ENCODE results near the gene CD99L2. TPM values are rescaled to one million over a fixed set of nuclear protein-coding genes. Genes with fewer than 3 reads are reported as not detected.

Gene CD99L2
- total RNA-seq, 5 donors from 2014 or later (not counting 1 experiment from before 2014, with no cell fraction given): 11.1 to 20.0 (median 18.3) TPM

- DNase-seq (no peak), ATAC-seq (replicated peaks in 1 of 4) (no peak)
- H3K27ac ChIP-seq (ENCODE audit: low read length): no peak overlapping the region
- no peaks in the 10 kb centered on the region for H3K27me3 ChIP-seq (replicated peaks in 1 of 2; ENCODE audit: control insufficient read depth in 2 of 2, extremely low read depth in 1 of 2, insufficient read depth in 2 of 2, low read length in 1 of 2)
- H3K9me3 Mint-ChIP-seq: peaks cover 0 to 4% (median 0%) of the 10 kb centered on the region in 3 donors
- no peak overlapping the region for H3K4me3 ChIP-seq (ENCODE audit: control insufficient read depth in 1 of 2, extremely low read depth in 1 of 2, low read length in 1 of 2)
- H3K27me3 Mint-ChIP-seq: peaks cover 0 to 22% of the 10 kb centered on the region in 2 donors
- WGBS (ENCODE audit: insufficient coverage): 73% methylated on average over 5 of the region's 7 CpGs
- no peak overlapping the region for H3K4me3 Mint-ChIP-seq
- no peaks in the 10 kb centered on the region for H3K4me1 ChIP-seq (ENCODE audit: control insufficient read depth in 1 of 2, extremely low read depth in 1 of 2, insufficient read depth in 2 of 2, low read length in 2 of 2)
- H3K9me3 ChIP-seq: no peaks in the 10 kb centered on the region
- ChIA-PET CTCF (no interaction called here), POLR2A (no interaction called here)
- no peaks in the 10 kb centered on the region for H3K36me3 ChIP-seq (ENCODE audit: control insufficient read depth in 2 of 2, extremely low read depth in 1 of 2, insufficient read depth in 1 of 2, low read length in 1 of 2)
- no peaks in the 10 kb centered on the region for H3K36me3 Mint-ChIP-seq
- H3K4me1 Mint-ChIP-seq: no peaks in the 10 kb centered on the region
- H3K27ac Mint-ChIP-seq: no peak overlapping the region
These were observed 37.0 kb upstream of the CD99L2 start for GRCh38 chrX:150935467-150935866.

GRCh38 chrX:150934453-150934852 lies 36.0 kb upstream of the CD99L2 start:
- H3K4me3 Mint-ChIP-seq: no peak overlapping the region
- Histone ChIP-seq H3K36me3 (ENCODE audit: control insufficient read depth in 2 of 2, extremely low read depth in 1 of 2, insufficient read depth in 1 of 2, low read length in 1 of 2) (no peaks in the 10 kb centered on the region), H3K27ac (ENCODE audit: low read length) (no peak overlapping the region), H3K4me3 (ENCODE audit: control insufficient read depth in 1 of 2, extremely low read depth in 1 of 2, low read length in 1 of 2) (no peak overlapping the region), H3K9me3 (no peaks in the 10 kb centered on the region), H3K4me1 (ENCODE audit: control insufficient read depth in 1 of 2, extremely low read depth in 1 of 2, insufficient read depth in 2 of 2, low read length in 2 of 2) (no peaks in the 10 kb centered on the region), H3K27me3 (replicated peaks in 1 of 2; ENCODE audit: control insufficient read depth in 2 of 2, extremely low read depth in 1 of 2, insufficient read depth in 2 of 2, low read length in 1 of 2) (no peaks in the 10 kb centered on the region)
- 48% methylated on average over 2 of the region's 5 CpGs for WGBS (ENCODE audit: insufficient coverage)
- POLR2A ChIA-PET: interaction anchor here in 1 of 2 donors (0.5 kb wide), 1 partner anchor 20 kb away, joined by 6 read pairs; no protein-coding TSS in a partner anchor
- no peaks in the 10 kb centered on the region for H3K4me1 Mint-ChIP-seq
- peaks cover 0 to 19% of the 10 kb centered on the region in 2 donors for H3K27me3 Mint-ChIP-seq
- DNase-seq (no peak), ATAC-seq (replicated peaks in 1 of 4) (no peak)
- H3K9me3 Mint-ChIP-seq: peaks cover 0 to 4% (median 0%) of the 10 kb centered on the region in 3 donors
- H3K36me3 Mint-ChIP-seq: no peaks in the 10 kb centered on the region
- CTCF ChIA-PET: interaction anchor here in 1 of 2 donors (0.6 kb wide), 1 partner anchor 574 kb away, joined by 4 read pairs; no protein-coding TSS in a partner anchor
- no peak overlapping the region for H3K27ac Mint-ChIP-seq

DNA sequence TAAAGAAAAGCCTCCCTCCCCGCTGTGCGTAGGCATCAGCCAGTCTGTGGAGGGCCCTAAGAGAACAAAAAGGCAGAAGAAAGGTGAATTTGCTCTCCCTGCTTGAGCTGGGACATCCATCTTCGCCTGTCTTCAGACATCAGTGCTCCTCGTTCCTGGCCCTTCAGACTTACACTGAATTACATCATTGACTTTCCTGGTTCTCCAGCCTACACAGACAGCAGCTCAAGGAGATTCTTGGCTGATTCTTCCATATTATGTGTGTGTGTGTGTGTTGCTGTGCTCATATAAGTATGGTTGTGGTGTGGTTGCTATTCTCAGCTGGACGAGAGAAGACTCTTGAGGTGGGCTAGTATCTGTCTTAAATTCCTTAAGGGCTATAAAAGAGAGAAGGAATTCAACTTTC lies 35.5 kb upstream of the CD99L2 start:
- ChIA-PET CTCF (interaction anchor here in 1 of 2 donors (0.6 kb wide), 1 partner anchor 574 kb away, joined by 4 read pairs; no protein-coding TSS in a partner anchor), POLR2A (no interaction called here)
- Histone ChIP-seq H3K4me3 (ENCODE audit: control insufficient read depth in 1 of 2, extremely low read depth in 1 of 2, low read length in 1 of 2) (no peak overlapping the region), H3K27ac (ENCODE audit: low read length) (no peak overlapping the region), H3K27me3 (replicated peaks in 1 of 2; ENCODE audit: control insufficient read depth in 2 of 2, extremely low read depth in 1 of 2, insufficient read depth in 2 of 2, low read length in 1 of 2) (no peaks in the 10 kb centered on the region), H3K36me3 (ENCODE audit: control insufficient read depth in 2 of 2, extremely low read depth in 1 of 2, insufficient read depth in 1 of 2, low read length in 1 of 2) (no peaks in the 10 kb centered on the region), H3K4me1 (ENCODE audit: control insufficient read depth in 1 of 2, extremely low read depth in 1 of 2, insufficient read depth in 2 of 2, low read length in 2 of 2) (no peaks in the 10 kb centered on the region), H3K9me3 (no peaks in the 10 kb centered on the region)
- no peak overlapping the region for H3K4me3 Mint-ChIP-seq
- no CpG with 5 or more reads among the region's 5 CpGs for WGBS (ENCODE audit: insufficient coverage)
- no peaks in the 10 kb centered on the region for H3K36me3 Mint-ChIP-seq
- no peak overlapping the region for H3K27ac Mint-ChIP-seq
- no peak for DNase-seq
- peaks cover 0 to 19% of the 10 kb centered on the region in 2 donors for H3K27me3 Mint-ChIP-seq
- no peak for ATAC-seq (replicated peaks in 1 of 4)
- H3K9me3 Mint-ChIP-seq: peaks cover 0 to 4% (median 0%) of the 10 kb centered on the region in 3 donors
- H3K4me1 Mint-ChIP-seq: no peaks in the 10 kb centered on the region

DNA sequence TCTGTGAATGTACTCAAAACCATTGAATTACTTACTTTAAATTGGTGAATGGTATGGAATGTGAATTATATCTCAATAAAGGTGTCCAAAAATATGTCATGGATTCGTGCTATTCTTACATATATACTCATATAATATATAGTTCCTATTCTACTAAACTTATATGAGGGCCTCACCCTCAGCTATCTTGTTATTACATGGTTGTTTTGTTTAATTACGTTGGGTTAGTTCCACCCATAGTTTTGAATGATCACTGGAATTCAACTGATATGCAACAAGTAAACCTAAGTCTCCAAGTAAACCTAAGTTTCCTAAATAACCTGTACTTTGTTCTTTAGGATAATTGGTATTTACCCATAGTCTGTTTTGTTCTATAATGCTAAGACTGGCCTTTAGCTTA lies 30.6 kb upstream of the CD99L2 start:
- no peak for ATAC-seq (replicated peaks in 1 of 4)
- Mint-ChIP-seq H3K9me3 (no peaks in the 10 kb centered on the region), H3K36me3 (no peaks in the 10 kb centered on the region), H3K4me3 (no peak overlapping the region), H3K27ac (no peak overlapping the region), H3K4me1 (no peaks in the 10 kb centered on the region), H3K27me3 (peaks cover 0 to 11% of the 10 kb centered on the region in 2 donors)
- ChIA-PET CTCF (no interaction called here), POLR2A (no interaction called here)
- Histone ChIP-seq H3K9me3 (no peaks in the 10 kb centered on the region), H3K4me1 (ENCODE audit: control insufficient read depth in 1 of 2, extremely low read depth in 1 of 2, insufficient read depth in 2 of 2, low read length in 2 of 2) (no peaks in the 10 kb centered on the region), H3K27ac (ENCODE audit: low read length) (no peak overlapping the region), H3K36me3 (ENCODE audit: control insufficient read depth in 2 of 2, extremely low read depth in 1 of 2, insufficient read depth in 1 of 2, low read length in 1 of 2) (no peaks in the 10 kb centered on the region), H3K27me3 (replicated peaks in 1 of 2; ENCODE audit: control insufficient read depth in 2 of 2, extremely low read depth in 1 of 2, insufficient read depth in 2 of 2, low read length in 1 of 2) (no peaks in the 10 kb centered on the region), H3K4me3 (ENCODE audit: control insufficient read depth in 1 of 2, extremely low read depth in 1 of 2, low read length in 1 of 2) (no peak overlapping the region)
- no CpG with 5 or more reads among the region's 2 CpGs for WGBS (ENCODE audit: insufficient coverage)
- no peak for DNase-seq

GRCh38 chrX:150926791-150927190 lies 28.3 kb upstream of the CD99L2 start:
- Mint-ChIP-seq H3K4me3 (no peak overlapping the region), H3K9me3 (no peaks in the 10 kb centered on the region), H3K27ac (no peak overlapping the region), H3K4me1 (no peaks in the 10 kb centered on the region), H3K27me3 (peaks cover 0 to 8% of the 10 kb centered on the region in 2 donors), H3K36me3 (no peaks in the 10 kb centered on the region)
- Histone ChIP-seq H3K36me3 (ENCODE audit: control insufficient read depth in 2 of 2, extremely low read depth in 1 of 2, insufficient read depth in 1 of 2, low read length in 1 of 2) (no peaks in the 10 kb centered on the region), H3K9me3 (no peaks in the 10 kb centered on the region), H3K27ac (ENCODE audit: low read length) (no peak overlapping the region), H3K27me3 (replicated peaks in 1 of 2; ENCODE audit: control insufficient read depth in 2 of 2, extremely low read depth in 1 of 2, insufficient read depth in 2 of 2, low read length in 1 of 2) (no peaks in the 10 kb centered on the region), H3K4me3 (ENCODE audit: control insufficient read depth in 1 of 2, extremely low read depth in 1 of 2, low read length in 1 of 2) (no peak overlapping the region), H3K4me1 (ENCODE audit: control insufficient read depth in 1 of 2, extremely low read depth in 1 of 2, insufficient read depth in 2 of 2, low read length in 2 of 2) (no peaks in the 10 kb centered on the region)
- CTCF ChIA-PET: interaction anchor here in 1 of 2 donors (0.5 kb wide), 1 partner anchor 152 kb away, joined by 3 read pairs; no protein-coding TSS in a partner anchor
- DNase-seq (no peak), ATAC-seq (replicated peaks in 1 of 4) (no peak)
- POLR2A ChIA-PET: no interaction called here
- WGBS (ENCODE audit: insufficient coverage): no CpG with 5 or more reads among the region's 2 CpGs

GRCh38 chrX:150926304-150926703 lies 27.8 kb upstream of the CD99L2 start:
- no peak overlapping the region for H3K27ac Mint-ChIP-seq
- H3K4me1 Mint-ChIP-seq: no peaks in the 10 kb centered on the region
- H3K4me3 Mint-ChIP-seq: no peak overlapping the region
- DNase-seq (no peak), ATAC-seq (replicated peaks in 1 of 4) (no peak)
- H3K27me3 Mint-ChIP-seq: peaks cover 0 to 4% of the 10 kb centered on the region in 2 donors
- H3K36me3 Mint-ChIP-seq: no peaks in the 10 kb centered on the region
- no peaks in the 10 kb centered on the region for H3K9me3 ChIP-seq
- H3K4me1 ChIP-seq (ENCODE audit: control insufficient read depth in 1 of 2, extremely low read depth in 1 of 2, insufficient read depth in 2 of 2, low read length in 2 of 2): no peaks in the 10 kb centered on the region
- no peaks in the 10 kb centered on the region for H3K9me3 Mint-ChIP-seq
- no peak overlapping the region for H3K27ac ChIP-seq (ENCODE audit: low read length)
- CTCF ChIA-PET: no interaction called here
- no peaks in the 10 kb centered on the region for H3K36me3 ChIP-seq (ENCODE audit: control insufficient read depth in 2 of 2, extremely low read depth in 1 of 2, insufficient read depth in 1 of 2, low read length in 1 of 2)
- H3K27me3 ChIP-seq (replicated peaks in 1 of 2; ENCODE audit: control insufficient read depth in 2 of 2, extremely low read depth in 1 of 2, insufficient read depth in 2 of 2, low read length in 1 of 2): no peaks in the 10 kb centered on the region
- no CpG with 5 or more reads among the region's 2 CpGs for WGBS (ENCODE audit: insufficient coverage)
- no peak overlapping the region for H3K4me3 ChIP-seq (ENCODE audit: control insufficient read depth in 1 of 2, extremely low read depth in 1 of 2, low read length in 1 of 2)
- POLR2A ChIA-PET: no interaction called here

DNA sequence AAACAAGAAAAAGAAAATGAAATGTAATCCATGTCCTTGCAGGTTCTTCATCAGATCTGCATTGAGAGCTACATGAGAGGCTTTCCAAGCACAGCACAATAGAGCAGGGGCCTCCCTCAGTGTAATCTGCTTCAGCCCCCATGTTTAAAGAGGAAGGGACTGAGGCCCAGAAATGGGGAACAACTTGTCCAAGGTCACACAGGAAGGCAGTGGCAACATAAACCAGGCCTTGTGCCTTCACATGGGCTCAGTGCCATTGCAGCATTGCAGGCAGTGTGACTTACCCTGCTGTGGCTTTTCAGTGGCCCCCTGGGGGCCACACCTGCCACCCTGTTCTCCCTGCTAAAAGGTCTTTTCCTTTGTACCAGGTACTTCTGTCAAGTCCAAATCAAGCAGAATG lies 20.9 kb upstream of the CD99L2 start:
- Mint-ChIP-seq H3K27ac (no peak overlapping the region), H3K4me3 (no peak overlapping the region), H3K4me1 (no peaks in the 10 kb centered on the region), H3K9me3 (no peaks in the 10 kb centered on the region), H3K27me3 (peaks cover 0 to 2% of the 10 kb centered on the region in 2 donors), H3K36me3 (no peaks in the 10 kb centered on the region)
- Histone ChIP-seq H3K27ac (ENCODE audit: low read length) (no peak overlapping the region), H3K36me3 (ENCODE audit: control insufficient read depth in 2 of 2, extremely low read depth in 1 of 2, insufficient read depth in 1 of 2, low read length in 1 of 2) (no peaks in the 10 kb centered on the region), H3K4me1 (ENCODE audit: control insufficient read depth in 1 of 2, extremely low read depth in 1 of 2, insufficient read depth in 2 of 2, low read length in 2 of 2) (no peaks in the 10 kb centered on the region), H3K27me3 (replicated peaks in 1 of 2; ENCODE audit: control insufficient read depth in 2 of 2, extremely low read depth in 1 of 2, insufficient read depth in 2 of 2, low read length in 1 of 2) (no peaks in the 10 kb centered on the region), H3K9me3 (no peaks in the 10 kb centered on the region), H3K4me3 (ENCODE audit: control insufficient read depth in 1 of 2, extremely low read depth in 1 of 2, low read length in 1 of 2) (no peak overlapping the region)
- CTCF ChIA-PET: no interaction called here
- POLR2A ChIA-PET: no interaction called here
- DNase-seq (no peak), ATAC-seq (replicated peaks in 1 of 4) (no peak)

Data from T-cell (primary cell).